Measurements from ENCODE around the gene TMEM140. TPM values are rescaled to one million over a fixed set of nuclear protein-coding genes. Genes with fewer than 3 reads are reported as not detected.

The TMEM140 gene
- total RNA-seq, 1 donor from 2014 or later, result not detected

DNA sequence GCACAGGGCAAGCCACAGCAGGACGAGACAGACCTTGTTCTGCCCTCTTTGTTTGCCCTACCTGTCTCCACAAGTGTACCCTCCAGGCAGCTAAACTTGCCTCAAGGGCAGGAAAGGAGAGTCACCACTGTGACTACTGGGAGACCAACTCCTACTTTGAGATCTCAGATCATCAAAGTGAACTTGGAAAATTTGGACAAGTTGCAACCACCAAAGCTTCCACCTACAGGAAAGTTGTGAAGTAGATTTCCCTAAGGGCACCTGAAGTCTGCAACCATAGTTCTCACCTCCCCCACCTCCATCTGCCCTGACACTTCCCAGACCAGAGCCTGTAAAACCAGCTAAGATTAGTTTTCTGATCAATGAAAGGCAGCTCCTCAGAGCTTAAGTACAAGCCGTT, 66.0 kb downstream of the TMEM140 start:
- Mint-ChIP-seq H3K27me3 (ENCODE audit: low read depth) (no peaks in the 10 kb centered on the region), H3K4me1 (ENCODE audit: low read depth) (peaks cover 17% of the 10 kb centered on the region), H3K27ac (ENCODE audit: unreplicated experiment) (no peak overlapping the region), H3K4me3 (ENCODE audit: unreplicated experiment) (no peak overlapping the region), H3K9me3 (ENCODE audit: low read depth) (no peaks in the 10 kb centered on the region), H3K36me3 (ENCODE audit: low read depth) (no peaks in the 10 kb centered on the region)
- TF ChIP-seq, protein P1, sequence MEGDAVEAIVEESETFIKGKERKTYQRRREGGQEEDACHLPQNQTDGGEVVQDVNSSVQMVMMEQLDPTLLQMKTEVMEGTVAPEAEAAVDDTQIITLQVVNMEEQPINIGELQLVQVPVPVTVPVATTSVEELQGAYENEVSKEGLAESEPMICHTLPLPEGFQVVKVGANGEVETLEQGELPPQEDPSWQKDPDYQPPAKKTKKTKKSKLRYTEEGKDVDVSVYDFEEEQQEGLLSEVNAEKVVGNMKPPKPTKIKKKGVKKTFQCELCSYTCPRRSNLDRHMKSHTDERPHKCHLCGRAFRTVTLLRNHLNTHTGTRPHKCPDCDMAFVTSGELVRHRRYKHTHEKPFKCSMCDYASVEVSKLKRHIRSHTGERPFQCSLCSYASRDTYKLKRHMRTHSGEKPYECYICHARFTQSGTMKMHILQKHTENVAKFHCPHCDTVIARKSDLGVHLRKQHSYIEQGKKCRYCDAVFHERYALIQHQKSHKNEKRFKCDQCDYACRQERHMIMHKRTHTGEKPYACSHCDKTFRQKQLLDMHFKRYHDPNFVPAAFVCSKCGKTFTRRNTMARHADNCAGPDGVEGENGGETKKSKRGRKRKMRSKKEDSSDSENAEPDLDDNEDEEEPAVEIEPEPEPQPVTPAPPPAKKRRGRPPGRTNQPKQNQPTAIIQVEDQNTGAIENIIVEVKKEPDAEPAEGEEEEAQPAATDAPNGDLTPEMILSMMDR (IDR thresholded peaks at IDR 0.05), result no peak
- no peak for DNase-seq (ENCODE audit: low spot score)

DNA sequence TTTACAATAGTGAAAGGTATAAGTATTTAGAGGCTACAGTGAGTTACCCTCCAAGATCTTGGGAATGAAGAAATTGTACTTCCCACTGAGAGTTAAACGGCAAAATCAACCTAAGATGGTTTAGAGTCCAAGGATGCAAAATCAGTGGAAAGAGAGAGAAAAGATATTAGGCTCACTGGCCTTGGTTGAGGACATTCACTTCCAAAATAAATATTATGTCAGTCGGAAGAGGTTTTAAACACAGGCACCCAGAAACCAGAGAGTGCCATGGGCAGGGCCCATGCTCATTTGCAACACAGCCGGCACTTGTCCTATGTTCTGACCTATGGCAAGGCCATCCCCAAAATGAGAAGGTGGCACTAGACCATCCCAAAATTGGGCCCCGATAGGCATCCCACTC, 67.3 kb downstream of the TMEM140 start:
- TF ChIP-seq, protein P1 (IDR thresholded peaks at IDR 0.05), result no peak

DNA sequence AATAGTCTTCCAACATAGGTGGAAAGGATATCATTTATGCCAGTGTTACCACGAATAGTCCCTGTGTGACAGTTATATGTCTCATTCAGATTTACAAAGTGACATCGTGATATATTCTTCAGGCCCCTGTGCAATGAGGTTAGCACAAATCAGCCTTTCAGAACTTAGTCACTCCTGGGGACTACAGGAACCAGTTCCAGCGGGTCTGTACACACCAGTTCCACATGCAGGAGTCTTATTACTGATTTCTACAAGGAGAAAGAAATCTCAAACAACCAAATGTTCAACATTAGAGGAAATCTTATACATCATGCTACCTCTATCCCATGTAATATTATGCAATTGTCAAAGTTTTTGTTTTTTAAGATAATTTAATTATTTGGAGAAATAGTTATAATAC, 67.8 kb downstream of the TMEM140 start:
- H3K4me1 Mint-ChIP-seq (ENCODE audit: low read depth), result peaks cover 10% of the 10 kb centered on the region
- no peaks in the 10 kb centered on the region for H3K36me3 Mint-ChIP-seq (ENCODE audit: low read depth)
- no peak overlapping the region for H3K27ac Mint-ChIP-seq (ENCODE audit: unreplicated experiment)
- no peaks in the 10 kb centered on the region for H3K9me3 Mint-ChIP-seq (ENCODE audit: low read depth)
- no peak for DNase-seq (ENCODE audit: low spot score)
- no peaks in the 10 kb centered on the region for H3K27me3 Mint-ChIP-seq (ENCODE audit: low read depth)
- H3K4me3 Mint-ChIP-seq (ENCODE audit: unreplicated experiment), result no peak overlapping the region
- TF ChIP-seq, protein P1 (IDR thresholded peaks at IDR 0.05), result no peak

More for the DNA sequence above, 67.3 kb downstream of the TMEM140 start:
- Mint-ChIP-seq H3K27ac (ENCODE audit: unreplicated experiment) (no peak overlapping the region), H3K4me1 (ENCODE audit: low read depth) (peaks cover 15% of the 10 kb centered on the region), H3K27me3 (ENCODE audit: low read depth) (no peaks in the 10 kb centered on the region), H3K9me3 (ENCODE audit: low read depth) (no peaks in the 10 kb centered on the region), H3K36me3 (ENCODE audit: low read depth) (no peaks in the 10 kb centered on the region), H3K4me3 (ENCODE audit: unreplicated experiment) (no peak overlapping the region)
- no peak for DNase-seq (ENCODE audit: low spot score)

Small RNA genes lying within 50 kb of the gene (microRNA-seq; reads per million reads assigned to microRNA genes)
- not detected for gene MIR6509 (ENCODE audit: borderline number of aligned reads)

Other genes starting within 250 kb of the TMEM140 start
- gene AGBL3, start 161.6 kb upstream of the TMEM140 start, total RNA-seq, result 0.30 to 0.94 TPM (median 0.69 TPM) in 3 replicates
- gene CYREN, start 22.6 kb downstream of the TMEM140 start, total RNA-seq, result 26.4 to 33.7 TPM (median 30.2 TPM) in 3 replicates
- gene WDR91, start 63.5 kb downstream of the TMEM140 start, total RNA-seq, result 9.5 to 16.1 TPM (median 10.6 TPM) in 3 replicates
- gene STRA8, start 85.8 kb downstream of the TMEM140 start, total RNA-seq, result not detected in 3 replicates

All from chondrocyte (in vitro differentiated cells).